Esophagus squamous epithelium (tissue), 5 donors: ENCODE measurements around the gene CPNE1. TPM values are rescaled to one million over a fixed set of nuclear protein-coding genes. Genes with fewer than 3 reads are reported as not detected.
"Not testable (repeated sequence)": the region's sequence is repeated elsewhere in the genome, so short reads cannot be mapped to it uniquely, and the experiment has no call there.

Source experiments
- DNase-seq: peaks from one replicate; lab custom pipeline; 2025; lab: John Stamatoyannopoulos, UW
- H3K27ac ChIP-seq, 4 donors: fragments of 200-600 bp; sonication (generic); one replicate each; pipeline ENCODE4 v1.5.1; 2016 to 2019; ENCODE audit warnings: mild to moderate bottlenecking in 1 of 4
- H3K27me3 ChIP-seq, 4 donors: fragments of 200-600 bp; sonication (generic); 1 replicate in 3 of 4; 2 replicates in 1 of 4; pipeline versions ENCODE4 v1.5.1 to v1.6.0; 2017 to 2021; ENCODE audit warnings: antibody characterized with exemption in 1 of 4
- H3K36me3 ChIP-seq, 3 donors: fragments of 200-600 bp; sonication (generic); one replicate each; pipeline ENCODE4 v1.5.1; 2016 to 2019
- H3K4me1 ChIP-seq, 3 donors: fragments of 200-600 bp; sonication (generic); one replicate each; pipeline ENCODE4 v1.5.1; 2017 to 2019
- H3K4me3 ChIP-seq, 4 donors: fragments of 200-600 bp; sonication (generic); 1 replicate in 3 of 4; 2 replicates in 1 of 4; pipeline ENCODE4 v1.5.1; 2016 to 2019; ENCODE audit warnings: mild to moderate bottlenecking in 2 of 4, moderate library complexity in 1 of 4
- H3K9me3 ChIP-seq, 3 donors: fragments of 200-600 bp; sonication (generic); one replicate each; pipeline ENCODE4 v1.5.1; 2016 to 2019
- POLR2A ChIP-seq, 4 donors: fragments of 450-650 bp; IDR thresholded peaks; one replicate each; pipeline ENCODE4 v1.6.1; 2017; ENCODE audit warnings: antibody characterized with exemption in 4 of 4, mild to moderate bottlenecking in 4 of 4, moderate library complexity in 3 of 4
- WGBS, 2 donors: methylation state at CpG; one replicate each; pipeline ENCODE4 v1.1.5; 2018; 5-methylcytosine and 5-hydroxymethylcytosine counted together
- intact Hi-C: fragments of 100-400 bp; cut with DNase I; formaldehyde crosslinking; loops from one replicate; pipeline ENCODE4 v1.15.0; 2022
- total RNA-seq, 4 donors: library from RNA; depleted of rRNA; stranded (reverse); fragments of >200 nt; gene quantifications; one replicate each; pipeline ENCODE4 v1.1.0, GENCODE V29; 2016
- TF ChIP-seq, protein P1 (sequence below), 6 experiments: fragments of 450-650 bp in 4 of 6; fragments of 200-600 bp in 2 of 6; sonication (generic) in 2 of 6; IDR thresholded peaks; one replicate each; pipeline ENCODE4 v1.5.1; 2016 to 2019; ENCODE audit warnings: antibody characterized with exemption in 6 of 6, mild to moderate bottlenecking in 4 of 6, moderate library complexity in 4 of 6
- donor health status: DM: yes; HTN: yes; CAD: no.

CPNE1 gene
- total RNA-seq, 4 donors from 2014 or later: 47.3 to 98.2 (median 75.9) TPM

DNA sequence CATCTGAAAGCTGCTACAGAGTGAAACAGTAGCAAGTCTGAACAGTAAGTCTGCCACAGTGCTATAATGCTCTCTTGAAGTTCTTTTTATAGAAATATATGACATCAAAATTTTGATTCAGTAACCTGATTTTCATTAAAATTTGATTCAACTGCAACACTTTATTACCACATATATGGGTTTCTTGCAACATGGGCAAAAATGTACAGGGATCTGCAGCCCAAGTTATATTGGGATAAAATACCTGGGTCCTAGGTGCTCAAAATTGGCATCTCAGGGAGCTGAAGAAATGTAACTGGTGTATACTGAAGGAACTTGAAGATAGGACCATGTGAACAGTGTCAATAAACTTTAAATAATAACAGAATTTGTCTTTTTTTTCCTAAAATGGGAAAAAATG is 45.3 kb upstream of the CPNE1 start:
- no peaks in the 10 kb centered on the region for H3K9me3 ChIP-seq
- H3K27ac ChIP-seq: no peak overlapping the region
- no peak overlapping the region for H3K4me3 ChIP-seq
- TF ChIP-seq, protein P1, sequence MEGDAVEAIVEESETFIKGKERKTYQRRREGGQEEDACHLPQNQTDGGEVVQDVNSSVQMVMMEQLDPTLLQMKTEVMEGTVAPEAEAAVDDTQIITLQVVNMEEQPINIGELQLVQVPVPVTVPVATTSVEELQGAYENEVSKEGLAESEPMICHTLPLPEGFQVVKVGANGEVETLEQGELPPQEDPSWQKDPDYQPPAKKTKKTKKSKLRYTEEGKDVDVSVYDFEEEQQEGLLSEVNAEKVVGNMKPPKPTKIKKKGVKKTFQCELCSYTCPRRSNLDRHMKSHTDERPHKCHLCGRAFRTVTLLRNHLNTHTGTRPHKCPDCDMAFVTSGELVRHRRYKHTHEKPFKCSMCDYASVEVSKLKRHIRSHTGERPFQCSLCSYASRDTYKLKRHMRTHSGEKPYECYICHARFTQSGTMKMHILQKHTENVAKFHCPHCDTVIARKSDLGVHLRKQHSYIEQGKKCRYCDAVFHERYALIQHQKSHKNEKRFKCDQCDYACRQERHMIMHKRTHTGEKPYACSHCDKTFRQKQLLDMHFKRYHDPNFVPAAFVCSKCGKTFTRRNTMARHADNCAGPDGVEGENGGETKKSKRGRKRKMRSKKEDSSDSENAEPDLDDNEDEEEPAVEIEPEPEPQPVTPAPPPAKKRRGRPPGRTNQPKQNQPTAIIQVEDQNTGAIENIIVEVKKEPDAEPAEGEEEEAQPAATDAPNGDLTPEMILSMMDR (IDR thresholded peaks at IDR 0.05): no peak
- no peak for TF ChIP-seq POLR2A (IDR thresholded peaks at IDR 0.05)
- peaks cover 0 to 38% (median 6%) of the 10 kb centered on the region in 3 donors for H3K4me1 ChIP-seq
- intact Hi-C loops: no loop called here
- H3K36me3 ChIP-seq: peaks cover 13 to 100% (median 45%) of the 10 kb centered on the region in 3 donors
- no peak for DNase-seq
- H3K27me3 ChIP-seq: no peaks in the 10 kb centered on the region

DNA sequence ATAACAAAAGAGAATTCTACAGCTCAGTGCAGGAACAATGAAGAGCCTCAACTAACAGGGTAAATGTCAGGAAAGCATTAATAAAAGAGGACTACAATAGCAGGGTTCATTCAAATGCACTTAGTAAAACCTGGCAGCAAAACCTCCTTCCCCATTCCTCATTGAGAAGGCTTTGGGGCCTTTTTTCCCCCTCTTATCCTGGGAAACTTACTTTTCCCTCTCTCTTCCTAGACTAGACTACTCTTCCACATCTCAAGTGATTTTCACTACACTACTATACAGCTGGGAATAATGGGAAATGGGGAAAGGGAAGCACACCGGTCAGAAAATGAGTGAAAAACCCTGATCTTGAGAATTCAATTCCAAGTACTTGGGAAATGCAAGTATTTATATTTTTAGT is 44.6 kb upstream of the CPNE1 start:
- DNase-seq: no peak
- Histone ChIP-seq H3K27ac (no peak overlapping the region), H3K4me1 (peaks cover 0 to 37% (median 6%) of the 10 kb centered on the region in 3 donors), H3K4me3 (no peak overlapping the region), H3K36me3 (peaks cover 20 to 100% (median 48%) of the 10 kb centered on the region in 3 donors), H3K27me3 (no peaks in the 10 kb centered on the region), H3K9me3 (no peaks in the 10 kb centered on the region)
- 83 to 84% methylated on average over 1 of the region's 1 CpG for WGBS, 2 donors
- intact Hi-C loops: no loop called here
- no peak for TF ChIP-seq POLR2A (IDR thresholded peaks at IDR 0.05)
- TF ChIP-seq, protein P1 (IDR thresholded peaks at IDR 0.05): no peak

DNA sequence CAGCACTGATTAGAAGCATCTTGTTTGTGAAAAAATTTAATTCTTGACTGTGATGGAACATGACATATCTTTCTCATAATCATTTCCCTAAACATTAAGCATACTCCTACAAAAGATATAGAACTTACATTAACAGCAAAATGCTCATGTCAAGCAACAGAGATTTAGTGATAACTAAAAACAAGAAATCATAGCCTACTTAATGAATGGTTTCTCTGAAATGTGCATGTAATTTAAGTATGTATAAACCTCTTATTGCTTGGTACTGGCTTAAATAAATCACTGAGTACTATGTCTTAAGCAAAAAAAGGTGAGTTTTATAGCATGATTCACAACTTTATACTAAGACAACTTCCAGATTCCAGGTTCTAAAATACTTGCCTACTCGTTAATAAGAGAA is 43.8 kb upstream of the CPNE1 start:
- Histone ChIP-seq H3K27ac (no peak overlapping the region), H3K27me3 (no peaks in the 10 kb centered on the region), H3K9me3 (no peaks in the 10 kb centered on the region), H3K4me3 (no peak overlapping the region), H3K36me3 (peaks cover 22 to 100% (median 50%) of the 10 kb centered on the region in 3 donors), H3K4me1 (peaks cover 0 to 40% (median 6%) of the 10 kb centered on the region in 3 donors)
- TF ChIP-seq POLR2A (IDR thresholded peaks at IDR 0.05): no peak
- TF ChIP-seq, protein P1 (IDR thresholded peaks at IDR 0.05): no peak
- no peak for DNase-seq
- 32 to 55% methylated on average over 1 of the region's 1 CpG for WGBS, 2 donors
- intact Hi-C loops: no loop called here

DNA sequence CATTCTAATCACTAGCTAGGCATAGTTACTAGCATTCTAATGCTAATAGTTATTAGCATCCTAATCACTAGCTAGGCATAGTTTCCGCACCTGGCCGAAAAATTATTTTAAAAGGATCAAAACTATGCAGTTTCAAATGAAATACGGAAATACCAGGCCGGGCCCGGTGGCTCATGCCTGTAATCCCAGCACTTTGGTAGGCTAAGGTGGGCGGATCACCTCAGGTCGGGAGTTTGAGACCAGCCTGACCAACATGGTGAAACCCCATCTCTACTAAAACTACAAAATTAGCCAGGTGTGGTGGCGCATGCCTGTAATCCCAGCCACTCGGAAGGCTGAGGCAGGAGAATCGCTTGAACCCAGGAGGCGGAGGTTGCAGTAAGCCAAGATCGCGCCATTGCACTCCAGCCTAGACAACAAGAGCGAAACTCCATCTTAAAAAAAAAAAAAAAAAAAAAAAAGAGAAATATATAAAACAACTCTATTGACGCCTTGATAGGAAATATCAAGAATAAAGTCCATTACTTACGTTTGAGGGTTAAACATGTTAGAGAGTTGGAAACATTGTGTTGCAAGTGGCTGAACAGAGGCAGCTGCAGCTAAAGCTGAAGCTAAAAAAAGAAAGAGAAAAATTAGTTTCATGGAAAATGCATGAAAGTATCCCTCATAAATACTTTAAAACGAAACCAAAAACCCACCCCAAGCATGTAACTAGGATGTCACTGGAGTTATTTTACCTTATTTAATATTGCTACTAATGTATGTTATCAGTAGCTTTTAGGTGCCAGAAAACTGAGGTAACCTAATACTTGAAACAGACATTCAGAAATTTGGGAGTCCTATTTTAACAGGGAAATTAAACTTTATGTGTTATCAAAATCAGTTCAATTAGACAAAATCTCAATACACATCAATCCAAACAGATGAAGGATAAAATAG is 42.2 kb upstream of the CPNE1 start:
- WGBS, 2 donors: 88 to 89% methylated on average over 16 to 17 of the region's 17 CpGs
- H3K27ac ChIP-seq, H3K27me3 ChIP-seq, H3K4me3 ChIP-seq, DNase-seq, intact Hi-C loops, H3K9me3 ChIP-seq: not testable (repeated sequence)
- Histone ChIP-seq H3K36me3 (peaks cover 24 to 100% (median 46%) of the 10 kb centered on the region in 3 donors), H3K4me1 (peaks cover 0 to 37% (median 6%) of the 10 kb centered on the region in 3 donors)

DNA sequence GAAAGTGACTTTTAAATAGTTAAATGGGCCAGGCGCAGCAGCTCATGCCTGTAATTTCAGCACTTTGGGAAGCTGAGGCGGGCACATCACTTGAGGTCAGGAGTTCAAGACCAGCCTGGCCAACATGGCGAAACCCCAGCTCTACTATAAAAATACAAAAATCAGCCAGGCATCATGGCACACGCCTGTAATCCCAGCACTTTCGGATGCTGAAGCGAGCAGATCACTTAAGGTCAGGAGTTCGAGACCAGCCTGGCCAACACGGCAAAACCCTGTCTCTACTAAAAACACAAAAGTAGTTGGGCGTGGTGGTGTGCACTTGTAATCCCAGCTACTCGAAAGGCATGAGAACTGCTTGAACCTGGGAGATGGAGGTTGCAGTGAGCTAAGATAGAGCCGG is 41.2 kb upstream of the CPNE1 start:
- DNase-seq, intact Hi-C loops, H3K27me3 ChIP-seq, H3K27ac ChIP-seq, H3K4me3 ChIP-seq, H3K9me3 ChIP-seq: not testable (repeated sequence)
- WGBS, 2 donors: 80 to 84% methylated on average over 11 of the region's 11 CpGs
- Histone ChIP-seq H3K4me1 (peaks cover 0 to 35% (median 4%) of the 10 kb centered on the region in 3 donors), H3K36me3 (peaks cover 19 to 99% (median 46%) of the 10 kb centered on the region in 3 donors)
